Measurements from ENCODE around the gene GRIN3B. TPM values are rescaled to one million over a fixed set of nuclear protein-coding genes. Genes with fewer than 3 reads are reported as not detected.
"Not testable (repeated sequence)": the region's sequence is repeated elsewhere in the genome, so short reads cannot be mapped to it uniquely, and the experiment has no call there.

The GRIN3B gene
- total RNA-seq, 1 donor from 2014 or later = not detected

GRCh38 chr19:1018932-1019615, 18.9 kb downstream of the GRIN3B start:
- no peak for DNase-seq (ENCODE audit: low spot score in 2 of 2)
- Histone ChIP-seq H3K4me1 (peaks cover 39 to 55% of the 10 kb centered on the region in 2 donors), H3K27ac (no peak overlapping the region), H3K27me3 (no peaks in the 10 kb centered on the region), H3K36me3 (peaks cover 8 to 9% of the 10 kb centered on the region in 2 donors), H3K9me3 (no peaks in the 10 kb centered on the region), H3K4me3 (peak overlapping the region; percentile 93 to 94)
- no peak for TF ChIP-seq CTCF (IDR thresholded peaks at IDR 0.05)
- intact Hi-C loops (cut with DNase I) = no loop called here

GRCh38 chr19:1019616-1019961, 19.4 kb downstream of the GRIN3B start:
- no peak for TF ChIP-seq CTCF (IDR thresholded peaks at IDR 0.05)
- no peaks in the 10 kb centered on the region for H3K9me3 ChIP-seq
- no peak overlapping the region for H3K27ac ChIP-seq
- DNase-seq (ENCODE audit: low spot score in 2 of 2) = no peak
- intact Hi-C loops (cut with DNase I) = no loop called here
- no peaks in the 10 kb centered on the region for H3K27me3 ChIP-seq
- peak overlapping the region; percentile 93 to 94 for H3K4me3 ChIP-seq
- H3K4me1 ChIP-seq = peaks cover 39 to 55% of the 10 kb centered on the region in 2 donors
- H3K36me3 ChIP-seq = peaks cover 4% of the 10 kb centered on the region in 2 donors

GRCh38 chr19:1019980-1020867, 20.0 kb downstream of the GRIN3B start:
- Histone ChIP-seq H3K9me3 (no peaks in the 10 kb centered on the region), H3K27me3 (no peaks in the 10 kb centered on the region), H3K4me3 (peak overlapping the region; percentile 93 to 94), H3K36me3 (no peaks in the 10 kb centered on the region), H3K27ac (peak overlapping the region; percentile 93 to 95), H3K4me1 (peaks cover 39 to 54% of the 10 kb centered on the region in 2 donors)
- DNase-seq (ENCODE audit: low spot score in 2 of 2) = no peak
- no peak for TF ChIP-seq CTCF (IDR thresholded peaks at IDR 0.05)
- intact Hi-C loops (cut with DNase I) = no loop called here

GRCh38 chr19:1020868-1021425, 20.7 kb downstream of the GRIN3B start, which contains the start of gene TMEM259:
TMEM259 (minus strand) TSS chr19:1021123; CDS start chr19:1020996, 127 bp downstream.
- peaks cover 39 to 50% of the 10 kb centered on the region in 2 donors for H3K4me1 ChIP-seq
- peak within 1 kb of the TSS; percentile 93 to 95 for H3K27ac ChIP-seq
- DNase-seq (ENCODE audit: low spot score in 2 of 2) = peak; percentile 87 to 98
- H3K9me3 ChIP-seq = no peaks in the 10 kb centered on the region
- intact Hi-C loops (cut with DNase I) = loop anchor here (1.0 kb wide), 2 partner anchors 37 to 81 kb away; partner anchors contain the start of gene WDR18
- H3K4me3 ChIP-seq = peak within 1 kb of the TSS; percentile 93 to 94
- no peaks in the 10 kb centered on the region for H3K27me3 ChIP-seq
- no peak for TF ChIP-seq CTCF (IDR thresholded peaks at IDR 0.05)
- no peaks in the 10 kb centered on the region for H3K36me3 ChIP-seq

- Histone ChIP-seq H3K4me1 (peaks cover 20 to 28% of the 10 kb centered on the region in 2 donors), H3K27ac (peak overlapping the region in 1 of 2 donors; percentile 93)
- H3K4me3 ChIP-seq; DNase-seq (ENCODE audit: low spot score in 2 of 2); intact Hi-C loops (cut with DNase I); H3K9me3 ChIP-seq; H3K27me3 ChIP-seq; H3K36me3 ChIP-seq: not testable (repeated sequence)
These were observed 23.6 kb downstream of the GRIN3B start for GRCh38 chr19:1023883-1024188.

- not testable (repeated sequence) for DNase-seq (ENCODE audit: low spot score in 2 of 2); H3K27me3 ChIP-seq; H3K36me3 ChIP-seq; H3K9me3 ChIP-seq; H3K4me3 ChIP-seq
- intact Hi-C loops (cut with DNase I) = loop anchor here (5.0 kb wide), 1 partner anchor 217 kb away; the partner anchor contains the start of gene ATP5F1D
- peaks cover 17 to 26% of the 10 kb centered on the region in 2 donors for H3K4me1 ChIP-seq
- peak overlapping the region; percentile 99 to 100 for H3K27ac ChIP-seq
These were observed 24.9 kb downstream of the GRIN3B start for GRCh38 chr19:1025080-1025479.

Data from ascending aorta (tissue), 2 donors.